Posterior cingulate gyrus (tissue), 11 donors: ENCODE measurements around the gene ASPHD1.
"Not testable (repeated sequence)": the region's sequence is repeated elsewhere in the genome, so short reads cannot be mapped to it uniquely, and the experiment has no call there.

Experiments
- DNase-seq, 10 donors: peaks; one replicate each; pipeline versions ENCODE4 v3.0.0 to v3.0.0-alpha.2; 2020 to 2021; ENCODE audit warnings: mixed read lengths in 3 of 10
- intact Hi-C: fragments of 100-400 bp; cut with DNase I; formaldehyde crosslinking; loops from one replicate; pipeline ENCODE4 v1.15.1; 2023

ASPHD1 gene

DNA sequence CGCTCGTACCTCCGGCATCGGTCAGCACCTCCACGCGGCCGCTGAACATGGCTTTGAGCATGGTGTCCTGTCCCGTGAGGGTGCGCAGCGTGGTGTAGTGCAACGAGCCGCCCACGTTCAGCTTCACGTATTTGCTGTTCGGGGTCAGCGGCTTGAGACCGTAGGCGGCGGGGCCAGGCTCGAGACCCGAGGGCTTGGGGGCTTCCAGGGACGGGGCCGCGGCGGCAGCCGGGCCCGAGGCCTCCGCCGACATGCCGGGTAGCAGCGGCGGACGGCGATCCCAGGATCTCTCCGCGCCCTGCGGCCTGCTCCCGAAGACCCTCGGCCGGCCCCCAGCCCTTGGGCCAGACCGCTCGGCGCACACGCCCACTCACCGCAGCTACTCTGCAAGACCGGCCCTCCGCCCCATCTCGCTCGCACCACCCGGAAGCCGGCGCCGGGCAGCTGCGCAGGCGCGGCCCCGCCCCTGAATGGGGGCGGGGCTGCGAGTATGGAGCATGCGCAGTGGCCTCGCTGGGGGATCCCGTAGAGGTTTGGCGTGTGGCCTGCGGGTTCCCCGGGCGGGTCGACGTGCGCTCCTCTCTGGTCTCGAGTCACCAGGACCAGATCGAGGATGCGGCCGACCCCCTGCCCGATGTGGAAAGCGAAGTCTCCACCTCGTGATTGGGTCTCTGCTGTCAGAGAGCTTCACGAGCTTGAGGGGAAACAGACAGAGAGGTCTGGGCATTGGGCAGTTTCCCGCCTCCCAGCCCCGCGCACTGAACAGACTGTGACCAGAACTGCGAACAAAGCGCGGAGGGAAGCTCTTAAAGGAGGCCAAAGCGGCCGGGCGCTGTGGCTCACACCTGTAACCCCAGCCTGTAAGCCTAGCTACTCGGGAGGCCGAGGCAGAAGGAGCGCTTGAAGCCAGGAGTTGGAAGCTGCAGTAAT, 25.8 kb downstream of the ASPHD1 start, which contains the start of gene KCTD13:
Gene KCTD13 (minus strand): TSS at position 446 of the 930 bp plus-strand sequence. CDS start 193 bp downstream, at position 253.
- DNase-seq = peak; percentile 76 to 97 (median 81)
- intact Hi-C loops = loop anchor here (2.0 to 5.0 kb wide), 2 partner anchors 25 to 36 kb away; partner anchors contain the start of genes ASPHD1 and TMEM219

DNA sequence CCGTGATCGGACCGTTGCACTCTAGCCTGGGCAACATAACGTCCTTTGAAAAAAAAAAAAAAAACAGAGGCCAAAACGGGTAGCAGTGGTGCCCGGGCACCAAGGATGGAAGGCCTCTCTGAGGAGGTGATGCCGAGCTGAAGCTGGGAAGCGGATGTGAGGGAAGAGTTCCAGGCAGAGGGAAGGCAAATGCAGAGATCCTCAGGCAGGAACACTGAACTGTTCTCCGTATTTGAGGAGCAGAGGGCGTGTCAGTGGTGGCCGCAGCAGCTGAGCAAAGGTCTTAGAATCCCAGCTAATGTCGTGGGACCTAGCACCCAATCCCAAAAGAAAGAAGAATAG, 26.4 kb downstream of the ASPHD1 start:
- peak in 1 of 10 donors; percentile 25 for DNase-seq
- intact Hi-C loops = loop anchor here (2.0 to 5.0 kb wide), 2 partner anchors 26 to 36 kb away; partner anchors contain the start of genes ASPHD1 and TMEM219

DNA sequence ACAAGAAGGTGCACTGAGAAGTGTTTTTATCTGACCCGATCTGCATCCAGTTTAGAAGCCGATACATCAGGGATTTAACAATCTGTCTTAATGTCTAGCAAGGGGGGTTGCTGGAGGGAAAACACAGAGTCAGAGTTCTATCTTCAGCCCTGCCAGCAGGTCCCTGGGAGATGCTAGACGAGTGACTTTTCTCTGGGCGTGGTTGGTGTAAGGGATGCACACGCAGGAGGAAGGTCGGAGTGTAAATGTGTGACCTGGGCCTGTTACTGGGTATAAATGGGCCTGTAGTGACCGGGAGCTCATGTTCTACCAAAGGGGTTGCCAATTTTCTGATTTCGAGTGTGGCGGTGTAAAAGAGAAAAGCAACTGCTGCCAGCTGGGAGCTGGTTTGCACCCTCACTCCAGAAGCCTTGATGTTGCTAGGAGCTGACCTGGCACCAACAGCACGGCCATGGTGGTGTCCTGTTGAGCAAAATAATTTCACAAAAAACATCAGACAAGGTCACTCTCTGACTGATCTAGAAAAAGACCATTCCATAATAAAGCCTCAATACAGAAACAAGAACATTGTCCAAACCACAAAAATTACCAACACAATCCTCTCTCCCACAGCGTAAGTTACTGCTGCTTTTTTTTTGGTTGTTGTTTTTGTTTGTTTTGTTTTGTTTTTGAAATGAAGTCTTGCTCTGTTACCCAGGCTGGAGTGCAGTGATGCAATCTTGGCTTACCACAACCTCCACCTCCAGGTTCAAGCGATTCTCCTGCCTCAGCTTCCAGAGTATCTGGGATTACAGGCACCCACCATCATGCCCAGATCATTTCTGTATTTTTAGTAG, 27.0 kb downstream of the ASPHD1 start:
- peak in 3 of 10 donors; percentile 24 to 83 (median 30) for DNase-seq
- intact Hi-C loops = loop anchor here (2.0 to 5.0 kb wide), 2 partner anchors 26 to 35 kb away; partner anchors contain the start of genes ASPHD1 and TMEM219

DNA sequence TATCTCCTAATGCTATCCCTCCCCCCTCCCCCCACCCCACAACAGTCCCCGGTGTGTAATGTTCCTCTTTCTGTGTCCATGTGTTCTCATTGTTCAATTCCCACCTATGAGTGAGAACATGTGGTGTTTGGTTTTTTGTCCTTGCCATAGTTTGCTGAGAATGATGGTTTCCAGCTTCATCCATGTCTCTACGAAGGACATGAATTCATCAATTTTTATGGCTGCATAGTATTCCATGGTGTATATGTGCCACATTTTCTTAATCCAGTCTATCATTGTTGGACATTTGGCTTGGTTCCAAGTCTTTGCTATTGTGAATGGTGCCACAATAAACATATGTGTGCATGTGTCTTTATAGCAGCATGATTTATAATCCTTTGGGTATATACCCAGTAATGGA, 31.5 kb downstream of the ASPHD1 start:
- DNase-seq, intact Hi-C loops: not testable (repeated sequence)

DNA sequence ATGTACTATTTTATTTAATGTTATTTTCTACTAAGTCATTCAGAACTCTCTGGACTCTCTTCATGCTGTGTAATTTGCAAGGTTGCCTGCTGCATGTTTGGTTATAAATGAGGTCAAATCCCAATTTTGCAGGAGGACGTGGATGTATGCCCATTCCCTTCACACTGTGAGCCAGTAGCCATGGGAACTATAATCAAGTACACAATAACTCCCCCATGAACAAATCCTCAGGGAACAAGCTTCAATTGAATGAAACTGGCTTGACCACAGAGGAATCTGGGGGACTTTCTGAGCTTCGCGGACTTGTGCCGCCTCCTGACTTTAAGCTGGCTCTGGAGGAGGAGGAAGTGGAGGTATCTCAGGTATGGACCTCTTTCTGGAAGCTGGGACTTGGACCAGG, 40.4 kb downstream of the ASPHD1 start:
- DNase-seq = no peak
- intact Hi-C loops = no loop called here

DNA sequence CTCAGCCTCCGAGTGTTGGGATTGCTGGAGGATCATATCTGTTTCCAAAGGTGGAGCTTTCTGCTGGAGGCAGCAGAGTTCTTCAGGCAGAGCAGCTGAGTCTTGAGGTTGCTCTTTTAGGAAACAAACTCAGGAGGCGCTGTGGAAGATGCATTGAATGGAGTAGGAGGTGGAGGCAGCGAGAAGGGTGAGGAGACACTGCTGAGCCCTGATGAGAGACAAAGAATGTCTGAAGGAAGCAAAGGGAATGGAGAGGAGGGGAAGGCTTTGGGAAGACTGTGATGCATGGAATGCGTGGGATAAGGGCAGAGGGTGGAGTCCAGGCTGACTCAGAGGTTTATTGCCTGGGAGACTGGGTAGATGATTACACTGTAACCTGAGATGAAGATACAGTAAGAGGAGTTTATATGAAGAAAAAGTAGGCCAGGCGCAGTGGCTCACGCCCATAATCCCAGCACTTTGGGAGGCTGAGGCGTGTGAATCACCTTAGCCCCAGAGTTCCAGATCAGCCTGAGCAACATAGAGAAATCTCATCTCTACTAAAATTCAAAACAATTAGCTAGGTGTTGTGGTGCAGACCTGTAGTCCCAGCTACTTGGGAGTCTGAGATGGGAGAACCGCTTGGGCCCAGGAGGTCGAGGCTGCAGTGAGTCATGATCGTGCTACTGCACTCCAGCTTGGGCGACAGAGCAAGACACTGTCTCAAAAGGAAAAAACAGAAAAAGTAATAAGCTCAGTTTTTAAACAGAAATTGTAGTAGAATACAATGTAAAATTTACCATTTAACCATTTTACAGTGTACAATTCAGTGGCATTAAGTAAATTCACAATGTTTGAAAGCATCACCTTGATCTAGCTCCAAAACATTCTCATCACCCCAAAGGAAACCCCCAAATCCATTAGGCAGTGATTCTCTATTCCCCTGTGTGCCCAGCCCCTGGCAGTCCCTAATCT, 43.8 kb downstream of the ASPHD1 start:
- intact Hi-C loops = no loop called here
- DNase-seq = no peak

DNA sequence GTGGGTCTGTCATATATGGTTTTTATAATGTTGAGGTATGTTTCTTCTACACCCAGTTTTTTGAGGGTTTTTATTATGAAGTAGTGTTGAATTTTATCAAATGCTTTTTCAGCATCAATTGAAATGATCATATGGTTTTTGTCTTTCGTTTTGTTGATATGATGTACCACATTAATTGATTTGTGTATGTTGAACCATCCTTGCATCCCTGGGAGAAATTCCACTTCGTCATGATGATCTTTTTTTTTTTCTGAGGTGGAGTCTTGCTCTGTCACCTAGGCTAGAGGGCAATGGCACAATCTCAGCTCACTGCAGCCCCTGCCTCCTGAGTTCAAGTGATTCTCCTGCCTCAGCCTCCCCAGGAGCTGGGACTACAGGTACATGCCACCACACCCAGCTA, 47.6 kb downstream of the ASPHD1 start:
- intact Hi-C loops = no loop called here
- DNase-seq = no peak

DNA sequence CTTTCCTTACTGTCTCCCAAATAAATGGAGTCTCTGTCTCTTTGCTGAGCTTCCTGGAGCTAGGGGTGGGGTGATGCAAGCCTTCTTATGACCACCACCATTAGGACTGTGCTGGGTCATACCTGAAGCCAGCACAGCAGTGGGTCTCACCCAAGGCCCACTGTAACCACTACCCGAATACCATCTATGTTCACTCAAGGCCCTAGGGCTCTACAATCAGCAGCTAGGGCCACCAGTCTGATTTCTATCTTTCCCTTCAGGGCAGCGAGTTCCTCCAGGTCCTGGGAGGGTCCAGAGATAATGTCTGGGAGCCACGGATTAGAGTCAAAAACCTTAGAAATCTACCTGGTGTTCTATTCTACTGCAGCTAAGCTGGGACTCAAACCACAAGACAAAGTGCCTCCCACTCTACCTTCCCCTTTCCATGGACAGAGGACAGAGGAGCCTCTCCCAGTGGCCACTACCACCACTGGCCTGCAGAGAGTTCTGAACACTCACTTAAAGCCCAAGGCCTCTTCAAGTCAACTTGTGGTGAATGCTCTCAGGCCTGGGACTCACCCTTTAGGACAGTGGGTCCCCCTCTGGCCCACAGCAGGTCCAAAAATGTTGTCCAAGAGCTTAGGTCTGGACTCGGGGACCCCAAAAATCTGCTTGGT, 50.6 kb downstream of the ASPHD1 start:
- intact Hi-C loops = no loop called here

DNA sequence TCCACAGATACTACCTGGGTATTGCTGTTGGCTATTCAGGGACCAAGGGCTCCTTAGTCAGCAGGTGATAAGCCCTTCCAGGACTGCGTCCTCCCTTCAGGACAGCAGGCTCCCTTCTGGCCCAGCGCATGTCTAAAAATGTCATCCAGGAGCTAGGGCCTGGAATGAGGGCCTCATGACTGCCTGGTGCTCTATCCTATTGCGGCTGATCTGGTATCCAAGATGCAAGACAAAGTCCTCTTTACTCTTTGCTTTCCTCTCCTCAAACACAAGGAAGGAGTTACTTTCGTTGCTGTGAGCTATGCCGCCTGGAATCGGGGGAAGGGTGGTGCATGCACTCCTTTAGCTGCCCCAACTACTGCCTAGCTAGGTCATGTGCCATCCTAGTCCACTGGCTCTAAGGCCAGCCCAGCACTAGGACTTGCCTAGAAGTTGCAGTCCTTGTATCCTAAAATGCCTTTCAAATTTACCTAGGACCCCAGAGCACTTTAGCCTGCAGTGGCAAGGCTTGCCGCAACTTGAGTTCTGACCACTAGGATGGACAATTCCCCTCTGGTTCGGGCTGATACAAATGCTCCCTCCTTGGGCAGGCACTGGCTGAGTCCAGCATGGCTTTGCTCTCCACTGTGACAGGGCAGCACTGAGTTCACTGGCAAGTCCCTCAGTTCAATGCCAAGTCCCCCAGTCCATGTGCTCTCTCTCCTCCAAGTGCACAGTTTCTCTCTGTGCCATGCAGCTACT, 51.5 kb downstream of the ASPHD1 start:
- intact Hi-C loops = no loop called here
- no peak for DNase-seq

More for the DNA sequence above, 50.6 kb downstream of the ASPHD1 start:
- DNase-seq = no peak
